CD14-positive monocyte (primary cell): ENCODE measurements around the gene UBE2QL1. TPM values are rescaled to one million over a fixed set of nuclear protein-coding genes. Genes with fewer than 3 reads are reported as not detected.

Experiments used
- DNase-seq, 3 donors: peaks; one replicate each; pipeline ENCODE4 v3.0.0-alpha.2; 2011 to 2022
- H2AFZ ChIP-seq: 2 replicates; pipeline ENCODE4 v1.6.0; 2012; ENCODE audit warnings: mild to moderate bottlenecking, low read depth, low read length, inconsistent platforms; ENCODE audit not compliant: insufficient read depth, poor library complexity, severe bottlenecking
- H3K27ac ChIP-seq, 2 donors: 1 replicate in 1 of 2; 2 replicates in 1 of 2; pipeline ENCODE4 v1.5.1; 2012 to 2013; ENCODE audit warnings: low read length in 2 of 2, control low read depth in 1 of 2, inconsistent platforms in 1 of 2, low read depth in 1 of 2, mild to moderate bottlenecking in 1 of 2
- H3K27me3 ChIP-seq, 2 donors: one replicate each; pipeline versions ENCODE4 v1.6.0 to v1.6.1; 2011 to 2013; ENCODE audit warnings: low read length in 2 of 2; ENCODE audit not compliant: control insufficient read depth in 2 of 2, insufficient read depth in 2 of 2
- H3K36me3 ChIP-seq, 2 donors: replicated peaks in 1 of 2; 1 replicate in 1 of 2; 2 replicates in 1 of 2; pipeline versions ENCODE4 v1.5.1 to v1.6.1; 2012 to 2013; ENCODE audit warnings: low read length in 2 of 2, control low read depth in 1 of 2, inconsistent platforms in 1 of 2, mild to moderate bottlenecking in 1 of 2; ENCODE audit not compliant: insufficient read depth in 2 of 2, control insufficient read depth in 1 of 2
- H3K4me1 ChIP-seq, 2 donors: 1 replicate in 1 of 2; 2 replicates in 1 of 2; pipeline versions ENCODE4 v1.5.1 to v1.6.1; 2012 to 2013; ENCODE audit warnings: low read length in 2 of 2, control low read depth in 1 of 2, inconsistent platforms in 1 of 2, mild to moderate bottlenecking in 1 of 2, moderate library complexity in 1 of 2; ENCODE audit not compliant: insufficient read depth in 2 of 2, control insufficient read depth in 1 of 2
- H3K4me2 ChIP-seq: replicated peaks from 2 replicates; pipeline ENCODE3; 2012; ENCODE audit warnings: low read length, moderate library complexity, mild to moderate bottlenecking; ENCODE audit not compliant: poor library complexity, severe bottlenecking; ENCODE audit errors: extremely low read depth
- H3K4me3 ChIP-seq, 3 experiments: fragments of 200-600 bp in 1 of 3; sonication (generic) in 1 of 3; replicated peaks in 1 of 3; 1 replicate in 2 of 3; 2 replicates in 1 of 3; pipeline ENCODE4 v1.5.1; 2011 to 2013; ENCODE audit warnings: low read length in 3 of 3, mild to moderate bottlenecking in 3 of 3, control low read depth in 2 of 3, low read depth in 2 of 3, inconsistent platforms in 1 of 3, moderate library complexity in 1 of 3
- H3K79me2 ChIP-seq: 2 replicates; pipeline ENCODE4 v1.6.0; 2012; ENCODE audit warnings: mild to moderate bottlenecking, control low read depth, inconsistent platforms, low read length, moderate library complexity; ENCODE audit not compliant: insufficient read depth
- H3K9ac ChIP-seq: 2 replicates; pipeline ENCODE4 v1.6.0; 2017; ENCODE audit warnings: low read length, mild to moderate bottlenecking; ENCODE audit not compliant: insufficient read depth, poor library complexity, severe bottlenecking
- H3K9me3 ChIP-seq, 2 donors: replicated peaks in 1 of 2; 1 replicate in 1 of 2; 2 replicates in 1 of 2; pipeline versions ENCODE4 v1.5.1 to v1.6.1; 2012 to 2013; ENCODE audit warnings: low read length in 2 of 2, control low read depth in 1 of 2; ENCODE audit not compliant: control insufficient read depth in 1 of 2, insufficient read depth in 1 of 2
- H4K20me1 ChIP-seq: 2 replicates; pipeline ENCODE4 v1.6.0; 2012; ENCODE audit warnings: mild to moderate bottlenecking, low read length, control low read depth, moderate library complexity; ENCODE audit not compliant: insufficient read depth
- H3K27ac Mint-ChIP-seq, 7 donors: one replicate each; pipeline ENCODE4 v1.8.0; 2020; ENCODE audit warnings: mild to moderate bottlenecking in 7 of 7, mixed read lengths in 7 of 7, moderate library complexity in 6 of 7, inconsistent platforms in 2 of 7
- H3K27me3 Mint-ChIP-seq, 3 donors: one replicate each; pipeline ENCODE4 v1.8.0; 2021 to 2022; ENCODE audit warnings: low read depth in 3 of 3, mild to moderate bottlenecking in 3 of 3, mixed read lengths in 3 of 3, moderate library complexity in 3 of 3, inconsistent platforms in 1 of 3
- H3K36me3 Mint-ChIP-seq, 2 donors: one replicate each; pipeline ENCODE4 v1.8.0; 2020; ENCODE audit warnings: mixed read lengths in 2 of 2, inconsistent platforms in 1 of 2, mild to moderate bottlenecking in 1 of 2
- H3K4me1 Mint-ChIP-seq: one replicate; pipeline ENCODE4 v1.8.0; 2020; ENCODE audit warnings: mild to moderate bottlenecking, mixed read lengths
- H3K4me3 Mint-ChIP-seq, 2 donors: one replicate each; pipeline ENCODE4 v1.8.0; 2020; ENCODE audit warnings: mild to moderate bottlenecking in 2 of 2, mixed read lengths in 2 of 2, moderate library complexity in 1 of 2
- H3K9me3 Mint-ChIP-seq, 7 donors: one replicate each; pipeline ENCODE4 v1.8.0; 2020 to 2022; ENCODE audit warnings: mixed read lengths in 7 of 7, mild to moderate bottlenecking in 6 of 7, moderate library complexity in 6 of 7, inconsistent platforms in 2 of 7
- WGBS: methylation state at CpG from one replicate; pipeline ENCODE4 v1.1.5; 2013; ENCODE audit warnings: missing lambda C conversion rate; ENCODE audit not compliant: insufficient coverage; 5-methylcytosine and 5-hydroxymethylcytosine counted together
- intact Hi-C, 2 donors: fragments of 100-400 bp; cut with micrococcal nuclease; formaldehyde crosslinking; loops; one replicate each; pipeline versions ENCODE4 v1.15.0 to v1.15.1; 2023
- polyA plus RNA-seq, 3 donors: library from polyadenylated mRNA; depleted of rRNA in 1 of 3; unstranded in 2 of 3; stranded (reverse) in 1 of 3; fragments of 300-500 nt in 2 of 3; fragments of >200 nt in 1 of 3; fragmentation: Illumina TruSeq in 2 of 3; gene quantifications; 1 replicate in 2 of 3; 2 replicates in 1 of 3; pipeline ENCODE4 v1.2.3, GENCODE V29; 2012 to 2021
- TF ChIP-seq, protein P1 (sequence below): fragments of 200-600 bp; IDR thresholded peaks from one replicate; pipeline ENCODE4 v1.8.0; 2022; ENCODE audit warnings: antibody characterized with exemption, mild to moderate bottlenecking

The UBE2QL1 gene
- polyA plus RNA-seq, 3 donors = not detected

DNA sequence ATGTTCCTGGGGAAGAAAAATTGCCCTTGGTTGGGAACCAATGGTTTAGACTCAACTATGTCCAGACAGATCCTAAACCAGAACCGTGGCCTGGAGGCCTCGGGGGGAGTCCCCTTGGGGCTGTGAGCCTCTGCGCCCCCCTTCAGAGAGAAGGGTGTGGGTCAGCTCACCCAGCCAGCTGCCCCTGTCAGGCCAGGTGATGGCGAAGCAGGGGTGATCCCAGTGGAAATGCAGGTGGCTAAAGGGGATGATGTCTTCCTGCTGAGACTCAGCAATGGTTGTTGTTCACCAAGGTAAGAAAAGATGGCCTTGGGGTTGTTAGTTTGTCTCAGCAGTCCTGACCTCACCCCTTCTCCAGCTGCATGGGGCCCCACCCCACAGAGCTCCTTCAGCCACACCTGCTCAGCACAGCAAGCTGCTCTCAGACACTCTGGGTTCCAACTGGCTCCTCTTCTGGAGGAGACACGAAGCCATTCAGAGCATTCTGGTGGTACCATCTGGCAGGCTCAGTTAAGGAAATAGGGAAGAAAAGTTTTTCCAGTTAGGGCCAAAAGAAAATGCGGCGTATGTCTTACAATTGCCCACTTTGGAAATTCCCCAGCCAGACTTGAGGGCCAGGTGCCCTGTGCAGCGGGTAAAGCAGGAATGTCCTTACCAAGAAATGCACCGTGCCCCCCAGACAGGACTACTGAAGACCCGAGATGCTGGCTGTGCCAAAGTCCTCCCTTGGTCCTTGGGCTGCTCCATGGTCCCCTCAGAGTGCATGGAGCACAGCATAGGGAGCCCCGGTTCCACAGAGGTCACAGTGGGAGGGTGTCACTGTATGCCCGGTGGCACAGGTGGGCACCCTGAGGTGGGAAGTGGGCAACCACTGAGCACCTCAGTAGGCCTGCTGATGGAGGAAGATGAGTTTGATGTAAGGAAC, 94.0 kb downstream of the UBE2QL1 start:
- Mint-ChIP-seq H3K27me3 (peaks cover 2 to 3% (median 2%) of the 10 kb centered on the region in 3 donors), H3K36me3 (no peaks in the 10 kb centered on the region), H3K27ac (no peak overlapping the region), H3K4me3 (no peak overlapping the region), H3K4me1 (no peaks in the 10 kb centered on the region), H3K9me3 (peaks cover 1 to 5% (median 3%) of the 10 kb centered on the region in 7 donors)
- WGBS = 88% methylated on average over 11 of the region's 12 CpGs
- no peaks in the 10 kb centered on the region for H3K79me2 ChIP-seq
- H3K4me1 ChIP-seq = no peaks in the 10 kb centered on the region
- H2AFZ ChIP-seq = no peak overlapping the region
- H3K4me2 ChIP-seq = no peak overlapping the region
- no peaks in the 10 kb centered on the region for H4K20me1 ChIP-seq
- DNase-seq = no peak
- no peaks in the 10 kb centered on the region for H3K9me3 ChIP-seq
- no peak overlapping the region for H3K4me3 ChIP-seq
- no peak overlapping the region for H3K9ac ChIP-seq
- intact Hi-C loops = no loop called here
- no peak overlapping the region for H3K27ac ChIP-seq
- H3K27me3 ChIP-seq = no peaks in the 10 kb centered on the region
- H3K36me3 ChIP-seq = no peaks in the 10 kb centered on the region
- TF ChIP-seq, protein P1, sequence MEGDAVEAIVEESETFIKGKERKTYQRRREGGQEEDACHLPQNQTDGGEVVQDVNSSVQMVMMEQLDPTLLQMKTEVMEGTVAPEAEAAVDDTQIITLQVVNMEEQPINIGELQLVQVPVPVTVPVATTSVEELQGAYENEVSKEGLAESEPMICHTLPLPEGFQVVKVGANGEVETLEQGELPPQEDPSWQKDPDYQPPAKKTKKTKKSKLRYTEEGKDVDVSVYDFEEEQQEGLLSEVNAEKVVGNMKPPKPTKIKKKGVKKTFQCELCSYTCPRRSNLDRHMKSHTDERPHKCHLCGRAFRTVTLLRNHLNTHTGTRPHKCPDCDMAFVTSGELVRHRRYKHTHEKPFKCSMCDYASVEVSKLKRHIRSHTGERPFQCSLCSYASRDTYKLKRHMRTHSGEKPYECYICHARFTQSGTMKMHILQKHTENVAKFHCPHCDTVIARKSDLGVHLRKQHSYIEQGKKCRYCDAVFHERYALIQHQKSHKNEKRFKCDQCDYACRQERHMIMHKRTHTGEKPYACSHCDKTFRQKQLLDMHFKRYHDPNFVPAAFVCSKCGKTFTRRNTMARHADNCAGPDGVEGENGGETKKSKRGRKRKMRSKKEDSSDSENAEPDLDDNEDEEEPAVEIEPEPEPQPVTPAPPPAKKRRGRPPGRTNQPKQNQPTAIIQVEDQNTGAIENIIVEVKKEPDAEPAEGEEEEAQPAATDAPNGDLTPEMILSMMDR = no peak

- no peak overlapping the region for H3K4me3 Mint-ChIP-seq
- H3K4me1 Mint-ChIP-seq = no peaks in the 10 kb centered on the region
- Histone ChIP-seq H3K79me2 (no peaks in the 10 kb centered on the region), H3K27ac (no peak overlapping the region), H3K4me3 (no peak overlapping the region), H3K9me3 (no peaks in the 10 kb centered on the region), H3K36me3 (no peaks in the 10 kb centered on the region), H3K9ac (no peak overlapping the region), H3K4me2 (no peak overlapping the region), H2AFZ (no peak overlapping the region), H4K20me1 (no peaks in the 10 kb centered on the region), H3K4me1 (no peaks in the 10 kb centered on the region), H3K27me3 (no peaks in the 10 kb centered on the region)
- H3K9me3 Mint-ChIP-seq = peaks cover 1 to 5% (median 3%) of the 10 kb centered on the region in 7 donors
- TF ChIP-seq, protein P1 = no peak
- peaks cover 2 to 3% (median 2%) of the 10 kb centered on the region in 3 donors for H3K27me3 Mint-ChIP-seq
- no peaks in the 10 kb centered on the region for H3K36me3 Mint-ChIP-seq
- peak overlapping the region in 1 of 7 donors; percentile 35 for H3K27ac Mint-ChIP-seq
- intact Hi-C loops = no loop called here
- WGBS = 100% methylated on average over 1 of the region's 6 CpGs
- DNase-seq = no peak
Observed at GRCh38 chr5:6543346-6543730, 94.7 kb downstream of the UBE2QL1 start.
